HCT116 (cell line): Measurements from ENCODE around the gene TRIM50.
"Not testable (repeated sequence)": the region's sequence is repeated elsewhere in the genome, so short reads cannot be mapped to it uniquely, and the experiment has no call there.

Source experiments
- CEBPB ChIP-seq: IDR thresholded peaks from 2 replicates; pipeline ENCODE4 v1.6.1; 2012; ENCODE audit warnings: low read depth
- CTCF ChIP-seq, 3 experiments: fragments of 200-600 bp in 1 of 3; sonication (generic) in 1 of 3; IDR thresholded peaks in 2 of 3; conservative IDR thresholded peaks in 1 of 3; 2 replicates each; pipeline ENCODE4 v1.5.1; 2012 to 2017; ENCODE audit warnings: low read depth in 2 of 3, low read length in 2 of 3, antibody characterized with exemption in 1 of 3, borderline replicate concordance in 1 of 3, control low read depth in 1 of 3, mild to moderate bottlenecking in 1 of 3, mixed read lengths in 1 of 3, mixed run types in 1 of 3, moderate library complexity in 1 of 3; ENCODE audit not compliant: insufficient read depth in 1 of 3
- MAX ChIP-seq: IDR thresholded peaks from 2 replicates; pipeline ENCODE4 v1.6.1; 2012
- POLR2A ChIP-seq: IDR thresholded peaks from 2 replicates; pipeline ENCODE4 v1.7.0; 2011; ENCODE audit warnings: borderline replicate concordance; ENCODE audit not compliant: insufficient read depth, insufficient read length; ENCODE audit errors: extremely low read depth
- POLR2AphosphoS5 ChIP-seq: IDR thresholded peaks from 2 replicates; pipeline ENCODE4 v1.6.1; 2011; ENCODE audit warnings: mild to moderate bottlenecking, low read depth, low read length, moderate library complexity
- REST ChIP-seq: IDR thresholded peaks from 2 replicates; pipeline ENCODE4 v1.6.1; 2012; ENCODE audit warnings: low read depth
- ZFX ChIP-seq: fragments of 450-650 bp; IDR thresholded peaks from 2 replicates; pipeline ENCODE4 v1.6.1; 2017
- ZNF274 ChIP-seq: fragments of 200-500 bp; sonication (Bioruptor generic); IDR thresholded peaks from 2 replicates; pipeline ENCODE4 v1.6.1; 2014; ENCODE audit warnings: mild to moderate bottlenecking, low read depth, low read length, inconsistent platforms

- TF ChIP-seq MAX; CTCF (IDR thresholded peaks at IDR 0.05 in 2 of 3, conservative IDR thresholded peaks at IDR 0.05 in 1 of 3; ENCODE audit: borderline replicate concordance in 1 of 3, insufficient read depth in 1 of 3, low read depth in 2 of 3, low read length in 2 of 3); POLR2AphosphoS5; ZFX; REST; POLR2A; ZNF274; CEBPB: not testable (repeated sequence)
Observed at GRCh38 chr7:73327922-73328321, at the start of gene TRIM50, which contains the start of gene FKBP6.
